Peyer's patch (tissue), 4 donors: ENCODE measurements around the gene TNPO2.

ENCODE experiments used
- CTCF ChIP-seq, 6 experiments: fragments of 450-650 bp in 4 of 6; fragments of 200-600 bp in 2 of 6; sonication (generic) in 1 of 6; IDR thresholded peaks; one replicate each; pipeline ENCODE4 v1.5.1; 2017 to 2019; ENCODE audit warnings: antibody characterized with exemption in 6 of 6, mild to moderate bottlenecking in 3 of 6, moderate library complexity in 1 of 6
- POLR2A ChIP-seq, 2 donors: fragments of 450-650 bp; IDR thresholded peaks; one replicate each; pipeline ENCODE4 v1.5.1; 2017; ENCODE audit warnings: antibody characterized with exemption in 2 of 2, mild to moderate bottlenecking in 2 of 2, moderate library complexity in 2 of 2

GRCh38 chr19:12705654-12706331 is 17.9 kb downstream of the TNPO2 start:
- TF ChIP-seq POLR2A (IDR thresholded peaks at IDR 0.05) = no peak
- no peak for TF ChIP-seq CTCF (IDR thresholded peaks at IDR 0.05)
